CD1c-positive myeloid dendritic cell (primary cell): ENCODE data around the gene SLC25A24.
"Not testable (repeated sequence)": the region's sequence is repeated elsewhere in the genome, so short reads cannot be mapped to it uniquely, and the experiment has no call there.

Experiments used
- DNase-seq: peaks from one replicate; pipeline ENCODE4 v3.0.0-alpha.2; 2016; ENCODE audit errors: extremely low spot score

Gene SLC25A24

GRCh38 chr1:108199781-108200686 is at the start of gene SLC25A24:
TSS of gene SLC25A24 (minus strand) at chr1:108200343. CDS start at chr1:108200138, 205 bp downstream.
- peak; percentile 85 for DNase-seq

- DNase-seq, result not testable (repeated sequence)
Observed at GRCh38 chr1:108243976-108244375, 43.8 kb upstream of the SLC25A24 start, which contains the start of gene NBPF4. TSS of gene NBPF4 (minus strand) at chr1:108244076. CDS start at chr1:108243761, 315 bp downstream.

DNA sequence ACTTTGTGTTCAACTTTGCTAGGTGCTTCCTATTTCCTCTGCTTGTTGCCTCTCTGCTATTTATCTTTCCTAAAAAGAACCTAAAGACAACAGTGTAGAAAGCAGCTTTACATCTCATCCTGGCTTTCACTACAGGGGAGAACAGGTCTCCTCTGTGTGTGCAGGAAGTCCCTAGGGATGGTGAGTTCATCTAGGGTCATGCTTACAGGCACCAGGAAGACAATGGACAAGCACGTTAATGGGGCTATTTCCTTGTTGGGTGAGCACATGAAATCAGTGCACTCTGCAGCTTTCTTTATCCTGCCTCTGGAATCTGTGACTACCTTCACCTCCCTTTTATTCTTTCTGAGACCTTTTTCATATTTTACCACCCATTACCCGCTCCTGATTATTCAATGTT is 39.3 kb upstream of the SLC25A24 start:
- not testable (repeated sequence) for DNase-seq

DNA sequence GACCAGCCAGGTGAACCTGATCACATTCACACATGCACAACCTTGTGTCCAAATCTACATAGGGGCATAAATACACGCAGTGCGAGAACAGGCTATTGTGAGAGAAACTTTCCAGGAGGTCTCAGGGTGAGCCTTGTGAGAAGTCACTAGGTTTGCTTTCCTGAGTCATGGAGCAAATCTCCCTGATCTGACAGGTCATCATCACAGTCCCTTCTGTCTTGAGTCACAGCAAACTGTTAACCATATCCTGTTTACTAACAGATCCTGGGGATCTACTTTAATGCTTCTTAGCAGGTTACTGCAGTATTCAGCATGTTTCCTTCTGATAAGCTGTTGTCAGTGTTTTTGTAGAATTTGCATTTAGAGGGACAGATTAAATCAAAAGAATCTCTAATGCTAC is 35.2 kb upstream of the SLC25A24 start:
- not testable (repeated sequence) for DNase-seq

GRCh38 chr1:108232183-108232582 is 32.0 kb upstream of the SLC25A24 start:
- not testable (repeated sequence) for DNase-seq

- DNase-seq, result not testable (repeated sequence)
Observed at GRCh38 chr1:108229976-108230375, 29.8 kb upstream of the SLC25A24 start.

GRCh38 chr1:108227772-108228171 is 27.6 kb upstream of the SLC25A24 start:
- DNase-seq, result not testable (repeated sequence)

DNA sequence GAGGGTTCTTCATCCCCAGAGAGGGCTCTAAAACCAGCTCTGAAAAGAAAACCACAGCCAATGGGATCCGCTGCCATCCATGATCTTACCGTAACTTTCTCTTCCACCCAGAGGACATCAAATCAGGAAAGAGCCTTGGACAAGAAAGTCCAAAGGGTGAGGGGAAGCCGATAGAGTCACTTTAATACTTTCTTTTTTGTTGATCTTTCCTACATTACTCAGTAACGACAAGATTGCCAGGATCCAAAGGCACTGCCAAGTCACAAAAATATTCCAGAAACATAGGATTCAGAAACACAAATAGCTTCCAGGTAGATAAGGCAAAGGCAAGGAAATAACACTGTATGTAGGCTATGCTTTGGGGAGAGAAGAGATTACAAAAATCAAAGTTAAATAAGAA is 26.7 kb upstream of the SLC25A24 start:
- DNase-seq, result not testable (repeated sequence)

GRCh38 chr1:108223226-108223625 is 23.1 kb upstream of the SLC25A24 start:
- not testable (repeated sequence) for DNase-seq

- not testable (repeated sequence) for DNase-seq
Observed at GRCh38 chr1:108217515-108218174, 17.5 kb upstream of the SLC25A24 start.

- not testable (repeated sequence) for DNase-seq
Observed at GRCh38 chr1:108217007-108217406, 16.9 kb upstream of the SLC25A24 start.

DNA sequence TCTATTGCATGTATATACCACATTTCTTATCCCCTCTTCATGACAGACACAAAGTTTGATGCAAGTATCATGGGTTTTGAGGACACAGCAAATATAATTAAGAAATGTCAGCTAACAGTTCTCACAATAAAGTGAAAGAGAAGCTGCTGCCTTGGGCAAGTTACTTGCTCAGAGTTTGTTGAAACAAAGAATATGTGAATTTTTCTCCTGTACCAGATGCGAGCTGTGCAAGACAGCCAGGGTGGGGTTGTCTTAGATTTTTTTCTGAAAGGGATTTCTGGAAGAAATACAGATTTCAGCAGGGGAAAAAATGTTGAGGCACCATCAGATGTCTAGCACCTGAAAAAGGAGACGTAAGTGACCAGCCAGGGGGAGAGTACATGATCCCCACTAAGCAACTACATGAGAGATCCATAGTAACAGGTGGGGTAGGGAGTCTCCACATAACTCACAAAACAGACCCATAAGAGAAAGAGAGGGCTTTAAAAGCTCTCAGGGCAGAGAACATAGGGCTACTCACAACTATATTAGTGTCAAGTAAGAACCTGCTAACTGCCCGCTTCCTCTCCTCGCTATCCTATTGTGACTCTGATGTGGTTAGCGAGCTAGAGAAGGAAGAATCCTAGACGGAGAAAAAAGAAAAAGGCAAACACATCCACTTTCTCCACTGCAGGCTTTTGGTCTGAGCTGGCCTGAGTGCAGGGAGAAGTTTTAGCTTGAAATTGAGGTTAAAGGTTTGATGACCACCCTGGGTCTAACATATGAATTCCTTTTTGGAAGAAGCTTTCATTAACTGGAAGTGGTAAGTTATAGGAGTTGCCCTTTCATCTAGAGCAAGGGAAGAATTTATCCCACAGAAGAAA is 16.1 kb upstream of the SLC25A24 start:
- not testable (repeated sequence) for DNase-seq

DNA sequence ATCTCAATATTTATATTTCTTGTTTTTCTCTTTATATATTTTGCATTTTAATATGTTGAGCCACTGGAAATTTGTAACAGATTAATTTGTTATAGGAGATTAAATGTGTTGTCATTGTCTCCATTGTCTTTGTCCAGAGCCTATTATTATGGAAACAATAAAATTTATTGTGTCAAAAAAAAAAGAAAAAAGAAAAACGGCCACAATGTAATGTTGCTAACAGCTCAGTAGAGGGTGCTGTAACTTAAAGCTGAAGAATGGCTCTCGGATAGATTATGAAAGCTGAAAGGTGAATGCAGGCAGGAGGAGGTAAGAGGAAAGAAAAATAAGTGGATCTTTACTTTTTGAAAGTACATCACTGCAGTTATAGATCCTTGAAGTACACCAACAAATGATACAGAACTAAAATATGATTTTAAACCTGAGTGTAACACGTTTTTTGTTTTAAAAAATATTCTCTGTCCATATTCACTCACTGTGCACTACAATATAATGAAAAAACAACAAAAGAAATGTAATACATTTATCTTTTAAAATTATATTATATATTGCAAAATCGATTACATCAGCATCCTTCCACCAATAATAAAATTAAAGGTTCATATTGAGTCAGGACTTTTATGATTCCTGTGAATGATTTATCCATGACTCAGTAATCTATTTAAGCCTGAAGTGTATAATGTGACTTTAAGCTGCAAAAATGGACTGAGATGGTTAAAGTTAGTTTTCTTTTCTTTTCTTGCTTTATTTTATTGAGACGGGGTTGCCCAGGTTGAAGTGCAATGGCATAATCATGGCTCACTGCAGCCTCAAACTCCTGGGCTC is 14.7 kb upstream of the SLC25A24 start:
- peak; percentile 59 for DNase-seq

DNA sequence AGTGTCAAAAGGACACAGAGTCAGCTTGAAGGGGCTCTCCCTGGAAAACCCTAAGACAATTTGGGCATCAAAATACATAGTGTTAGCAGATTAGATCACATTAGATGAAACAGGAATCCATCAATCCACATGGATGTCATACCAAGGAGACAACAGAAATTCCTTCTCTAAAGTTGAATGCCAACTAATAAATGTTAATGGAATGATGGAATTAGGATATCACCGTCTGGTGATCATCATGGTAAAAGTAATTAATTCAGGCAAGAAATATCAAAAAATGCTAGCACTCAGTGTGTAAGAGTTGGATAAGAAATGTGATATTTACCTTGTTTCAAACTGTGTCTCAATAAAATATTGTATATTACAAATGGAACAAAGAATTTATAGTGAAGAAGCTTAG is 10.9 kb upstream of the SLC25A24 start:
- no peak for DNase-seq

DNA sequence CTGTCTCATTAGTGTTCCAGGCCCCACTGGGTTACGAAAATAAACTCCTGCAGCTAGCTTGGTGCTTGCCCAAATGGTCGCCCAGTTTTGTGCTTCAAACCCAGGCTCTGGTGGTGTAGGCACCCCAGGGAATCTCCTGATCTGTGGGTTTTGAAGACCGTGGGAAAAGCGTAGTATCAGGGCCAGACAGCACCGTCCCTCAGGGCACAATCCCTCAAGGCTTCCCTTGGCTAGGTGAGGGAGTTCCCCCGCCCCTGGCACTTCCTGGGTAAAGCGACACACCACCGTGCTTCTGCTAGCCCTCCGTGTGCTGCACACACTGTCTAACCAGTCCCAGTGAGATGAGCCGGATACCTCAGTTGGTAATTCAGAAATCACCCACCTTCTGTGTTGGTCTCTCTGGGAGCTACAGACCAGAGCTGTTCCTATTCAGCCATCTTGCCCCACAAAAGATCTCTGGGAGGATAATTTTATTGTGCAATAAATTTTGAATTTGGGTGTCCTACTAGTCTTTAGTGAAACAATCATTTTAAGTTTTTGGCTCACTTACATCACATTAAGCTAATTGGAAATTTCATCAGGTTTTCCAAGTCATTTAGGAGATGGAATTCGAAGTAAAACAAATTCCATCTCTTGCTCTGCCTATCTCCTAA is 9.4 kb upstream of the SLC25A24 start:
- no peak for DNase-seq

DNA sequence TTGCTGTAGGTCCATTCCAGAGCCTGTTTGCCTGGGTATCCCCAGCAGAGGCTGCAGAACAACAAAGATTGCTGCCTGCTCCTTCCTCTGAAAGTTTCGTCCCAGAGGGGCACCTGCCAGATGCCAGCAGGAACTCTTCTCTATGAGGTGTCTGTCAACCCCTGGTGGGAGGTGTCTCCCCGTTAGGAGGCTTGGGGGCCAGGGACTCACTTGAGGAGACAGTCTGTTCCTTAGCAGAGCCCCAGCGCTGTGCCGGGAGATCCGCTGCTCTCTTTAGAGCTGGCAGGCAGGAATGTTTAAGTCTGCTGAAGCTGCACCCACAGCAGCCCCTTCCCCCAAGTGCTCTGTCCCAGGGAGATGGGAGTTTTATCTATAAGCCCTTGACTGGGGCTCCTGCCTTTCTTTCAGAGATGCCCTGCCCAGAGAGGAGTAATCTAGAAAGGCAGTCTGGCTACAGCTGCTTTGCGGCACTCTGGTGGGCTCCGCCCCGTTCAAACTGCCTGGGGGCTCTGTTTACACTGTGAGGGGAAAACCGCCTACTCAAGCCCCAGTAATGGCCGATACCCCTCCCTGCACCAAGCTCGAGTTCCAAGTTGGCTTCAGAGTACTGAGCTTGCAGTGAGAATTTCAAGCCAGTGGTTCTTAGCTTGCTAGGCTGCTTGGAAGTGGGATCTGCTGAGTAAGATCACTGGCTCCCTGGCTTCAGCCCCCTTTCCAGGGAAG is 8.7 kb upstream of the SLC25A24 start:
- no peak for DNase-seq

- not testable (repeated sequence) for DNase-seq
Observed at GRCh38 chr1:108203582-108203981, 3.4 kb upstream of the SLC25A24 start.

DNA sequence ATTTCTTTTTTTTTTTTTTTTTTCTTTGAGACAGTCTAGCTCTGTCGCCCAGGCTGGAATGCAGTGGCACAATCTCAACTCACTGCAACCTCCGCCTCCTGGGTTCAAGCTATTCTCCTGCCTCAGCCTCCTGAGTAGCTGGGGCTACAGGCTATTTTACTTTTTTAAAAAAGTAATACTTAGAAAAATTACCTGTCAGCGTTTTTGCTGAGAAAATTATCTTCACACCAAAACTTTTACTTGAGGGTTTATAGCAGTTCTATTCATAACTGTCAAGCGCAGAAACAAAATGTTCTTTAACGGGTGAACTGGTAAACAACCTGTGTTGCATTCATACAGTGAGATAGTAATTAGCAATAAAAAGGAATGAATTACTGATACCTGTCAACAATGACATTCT is 1.5 kb upstream of the SLC25A24 start:
- DNase-seq, result no peak

DNA sequence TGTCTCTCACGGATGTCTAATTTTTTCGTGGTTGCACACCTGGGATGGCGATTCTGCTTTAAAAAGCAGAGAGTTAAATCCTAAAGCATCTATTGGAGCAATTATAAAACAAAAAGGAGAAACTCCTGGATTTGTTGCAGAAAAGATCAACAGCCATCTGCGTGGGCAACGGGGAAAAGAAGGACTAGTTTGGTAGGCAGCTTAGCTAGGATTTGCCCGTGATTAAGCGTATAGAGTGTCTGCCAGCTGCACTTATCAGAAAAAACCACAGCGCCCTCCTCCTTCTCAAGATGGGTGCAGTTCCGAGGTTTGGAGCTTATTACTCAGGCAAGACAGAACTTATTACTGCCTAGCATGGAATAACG is 526 bp upstream of the SLC25A24 start:
- peak; percentile 61 for DNase-seq
